IMR-90 (cell line): ENCODE results near the gene ALG11. TPM values are rescaled to one million over a fixed set of nuclear protein-coding genes. Genes with fewer than 3 reads are reported as not detected.

ENCODE experiments used
- ATAC-seq: fragments of 200-7000 bp; cut with Tn5 transposase; 2 replicates; pipeline ENCODE4 v1.9.1; 2020; ENCODE audit warnings: low read depth, mild to moderate bottlenecking, moderate library complexity
- BruUV-seq: library from RNA; stranded (reverse); fragments of 400-500 nt; replicated peaks from 2 replicates; lab custom pipeline; 2021; lab: Mats Ljungman, UMichigan
- CTCF ChIA-PET: fragments of 300-600 bp; formaldehyde crosslinking; extraction: SDS; loops from one replicate; lab custom pipeline; 2021; ENCODE audit warnings: antibody characterized with exemption; lab: Yijun Ruan, JAX
- POLR2A ChIA-PET: fragments of 300-600 bp; sonication (Branson Sonifier 250); formaldehyde crosslinking; loops from one replicate; lab custom pipeline; 2022; ENCODE audit warnings: antibody characterized with exemption; ENCODE audit not compliant: unreplicated experiment; lab: Charles Lee
- DNase-seq: peaks from one replicate; pipeline ENCODE4 v3.0.0; 2013
- H2AFZ ChIP-seq: replicated peaks from 2 replicates; pipeline ENCODE3; 2013; ENCODE audit warnings: low read length, mild to moderate bottlenecking; ENCODE audit not compliant: poor library complexity
- H2AK5ac ChIP-seq: 2 replicates; pipeline ENCODE4 v1.6.1; 2013; ENCODE audit warnings: low read depth, low read length, inconsistent platforms
- H2AK9ac ChIP-seq: replicated peaks from 2 replicates; pipeline ENCODE3; 2013; ENCODE audit warnings: mild to moderate bottlenecking, low read depth, low read length, moderate library complexity; ENCODE audit not compliant: poor library complexity
- H2BK120ac ChIP-seq: 2 replicates; pipeline ENCODE4 v1.6.1; 2013; ENCODE audit warnings: low read depth, low read length, inconsistent platforms
- H2BK15ac ChIP-seq: 3 replicates; pipeline ENCODE4 v1.6.1; 2013; ENCODE audit warnings: low read depth, low read length, inconsistent platforms
- H2BK20ac ChIP-seq: 2 replicates; pipeline ENCODE4 v1.6.1; 2013; ENCODE audit warnings: low read depth, mild to moderate bottlenecking, inconsistent platforms, low read length, moderate library complexity
- H2BK5ac ChIP-seq: 2 replicates; pipeline ENCODE4 v1.6.1; 2013; ENCODE audit warnings: mild to moderate bottlenecking, low read depth, low read length, inconsistent platforms; ENCODE audit not compliant: poor library complexity, severe bottlenecking
- H3K14ac ChIP-seq: replicated peaks from 2 replicates; pipeline ENCODE4 v1.6.1; 2013; ENCODE audit warnings: low read depth, low read length, inconsistent platforms
- H3K18ac ChIP-seq: 2 replicates; pipeline ENCODE4 v1.6.1; 2013; ENCODE audit warnings: low read depth, low read length, control low read depth
- H3K23ac ChIP-seq: 2 replicates; pipeline ENCODE4 v1.6.1; 2013; ENCODE audit warnings: low read depth, low read length, inconsistent platforms
- H3K27ac ChIP-seq: 2 replicates; pipeline ENCODE4 v1.5.1; 2013; ENCODE audit warnings: mild to moderate bottlenecking, control low read depth, low read length; ENCODE audit not compliant: insufficient read depth
- H3K27me3 ChIP-seq: 2 replicates; pipeline ENCODE4 v1.6.1; 2013; ENCODE audit warnings: low read length; ENCODE audit not compliant: control insufficient read depth, insufficient read depth
- H3K36me3 ChIP-seq: 2 replicates; pipeline ENCODE4 v1.6.1; 2013; ENCODE audit warnings: low read length, mixed read lengths; ENCODE audit not compliant: control insufficient read depth, insufficient read depth
- H3K4ac ChIP-seq: 2 replicates; pipeline ENCODE4 v1.6.1; 2013; ENCODE audit warnings: low read depth, low read length, inconsistent platforms
- H3K4me1 ChIP-seq: 2 replicates; pipeline ENCODE4 v1.6.1; 2013; ENCODE audit warnings: low read length, mixed read lengths; ENCODE audit not compliant: control insufficient read depth, insufficient read depth
- H3K4me2 ChIP-seq: 2 replicates; pipeline ENCODE4 v1.6.1; 2013; ENCODE audit warnings: low read depth, mild to moderate bottlenecking, control low read depth, low read length, moderate library complexity
- H3K4me3 ChIP-seq: 2 replicates; pipeline ENCODE4 v1.5.1; 2013; ENCODE audit warnings: low read depth, mild to moderate bottlenecking, control low read depth, low read length, moderate library complexity; ENCODE audit not compliant: insufficient read depth
- H3K56ac ChIP-seq: 2 replicates; pipeline ENCODE4 v1.6.1; 2013; ENCODE audit warnings: low read length, inconsistent platforms; ENCODE audit not compliant: insufficient read depth; ENCODE audit errors: extremely low read depth
- H3K79me1 ChIP-seq, 2 experiments: 2 replicates each; pipeline ENCODE4 v1.6.1; 2013; ENCODE audit warnings: low read length in 2 of 2, inconsistent platforms in 1 of 2, low read depth in 1 of 2
- H3K9ac ChIP-seq: 2 replicates; pipeline ENCODE4 v1.6.1; 2013; ENCODE audit warnings: low read depth, low read length, control low read depth
- H3K9me1 ChIP-seq: 2 replicates; pipeline ENCODE4 v1.6.1; 2013; ENCODE audit warnings: low read length, inconsistent platforms; ENCODE audit not compliant: insufficient read depth
- H3K9me3 ChIP-seq: 2 replicates; pipeline ENCODE4 v1.6.1; 2013; ENCODE audit warnings: low read length; ENCODE audit not compliant: control insufficient read depth, insufficient read depth
- H4K20me1 ChIP-seq: 2 replicates; pipeline ENCODE4 v1.6.1; 2013; ENCODE audit warnings: low read length, inconsistent platforms; ENCODE audit not compliant: insufficient read depth
- H4K5ac ChIP-seq: 2 replicates; pipeline ENCODE4 v1.6.1; 2013; ENCODE audit warnings: mild to moderate bottlenecking, low read depth, low read length, control low read depth
- H4K8ac ChIP-seq, 2 experiments: 2 replicates each; pipeline ENCODE4 v1.6.1; 2013; ENCODE audit warnings: low read depth in 2 of 2, low read length in 2 of 2, control low read depth in 1 of 2, inconsistent platforms in 1 of 2
- H4K91ac ChIP-seq: 2 replicates; pipeline ENCODE4 v1.6.1; 2013; ENCODE audit warnings: low read depth, low read length, inconsistent platforms; ENCODE audit not compliant: insufficient read depth
- BHLHE40 ChIP-seq: fragments of 150-350 bp; IDR thresholded peaks from 2 replicates; pipeline ENCODE4 v1.6.1; 2016; ENCODE audit warnings: mild to moderate bottlenecking, low read depth, low read length
- CEBPB ChIP-seq: IDR thresholded peaks from 2 replicates; pipeline ENCODE4 v1.6.1; 2012; ENCODE audit warnings: low read depth, low read length, improper control_type of control experiment
- CHD1 ChIP-seq: IDR thresholded peaks from 2 replicates; pipeline ENCODE4 v1.6.1; 2012; ENCODE audit warnings: low read depth, low read length, improper control_type of control experiment
- CTCF ChIP-seq: conservative IDR thresholded peaks from 2 replicates; pipeline ENCODE4 v1.5.1; 2012; ENCODE audit warnings: mild to moderate bottlenecking, low read depth, low read length, improper control_type of control experiment
- FOS ChIP-seq: fragments of 150-350 bp; IDR thresholded peaks from 2 replicates; pipeline ENCODE4 v1.6.1; 2016; ENCODE audit warnings: low read depth, low read length
- MAFK ChIP-seq: IDR thresholded peaks from 2 replicates; pipeline ENCODE4 v1.6.1; 2012; ENCODE audit warnings: low read depth, low read length, improper control_type of control experiment
- MAZ ChIP-seq: IDR thresholded peaks from 2 replicates; pipeline ENCODE4 v1.6.1; 2012; ENCODE audit warnings: low read depth, mild to moderate bottlenecking, low read length, improper control_type of control experiment, moderate library complexity, borderline replicate concordance
- MXI1 ChIP-seq: IDR thresholded peaks from 2 replicates; pipeline ENCODE4 v1.6.1; 2012; ENCODE audit warnings: low read depth, mild to moderate bottlenecking, low read length, moderate library complexity, borderline replicate concordance
- NFE2L2 ChIP-seq: fragments of 150-350 bp; IDR thresholded peaks from 2 replicates; pipeline ENCODE4 v1.6.1; 2016; ENCODE audit warnings: low read depth, mild to moderate bottlenecking, low read length
- POLR2A ChIP-seq: IDR thresholded peaks from 2 replicates; pipeline ENCODE4 v1.6.1; 2012; ENCODE audit warnings: mild to moderate bottlenecking, low read depth, low read length
- RAD21 ChIP-seq: IDR thresholded peaks from 2 replicates; pipeline ENCODE4 v1.6.1; 2012; ENCODE audit warnings: low read length, improper control_type of control experiment
- RCOR1 ChIP-seq: IDR thresholded peaks from 2 replicates; pipeline ENCODE4 v1.6.1; 2012; ENCODE audit warnings: mild to moderate bottlenecking, low read length, improper control_type of control experiment; ENCODE audit not compliant: insufficient replicate concordance
- RFX5 ChIP-seq: IDR thresholded peaks from 2 replicates; pipeline ENCODE4 v1.8.0; 2012; ENCODE audit warnings: low read depth, mild to moderate bottlenecking, low read length, moderate library complexity
- SMC3 ChIP-seq: fragments of 150-350 bp; IDR thresholded peaks from 2 replicates; pipeline ENCODE4 v1.6.1; 2016; ENCODE audit warnings: low read depth, mild to moderate bottlenecking, antibody characterized with exemption, low read length, moderate library complexity
- USF2 ChIP-seq: fragments of 150-350 bp; IDR thresholded peaks from 2 replicates; pipeline ENCODE4 v1.6.1; 2017; ENCODE audit warnings: mild to moderate bottlenecking, antibody characterized with exemption, low read length, low read depth
- WGBS, 2 experiments: methylation state at CpG; one replicate each; pipeline versions ENCODE4 v1.1.5 to v1.1.7; 2013; ENCODE audit warnings: missing lambda C conversion rate in 2 of 2; ENCODE audit not compliant: insufficient read length in 1 of 2; ENCODE audit errors: extremely low coverage in 2 of 2; 5-methylcytosine and 5-hydroxymethylcytosine counted together
- dilution Hi-C: fragments of 300-500 bp; cut with HindIII; formaldehyde crosslinking; loops from one replicate; pipeline ENCODE4 v1.14.3; 2018; ENCODE audit warnings: low sequenced_read_pairs; ENCODE audit not compliant: unreplicated experiment
- in situ Hi-C: fragments of 300-500 bp; cut with MboI; formaldehyde crosslinking; loops from 3 replicates; pipeline ENCODE4 v1.14.3; 2019; ENCODE audit warnings: low sequenced_read_pairs, inconsistent platforms, mixed read lengths
- intact Hi-C: fragments of 100-400 bp; cut with micrococcal nuclease; formaldehyde crosslinking; loops from 2 replicates; pipeline ENCODE4 v1.10.0; 2022
- polyA plus RNA-seq, 3 experiments: library from polyadenylated mRNA; depleted of rRNA; stranded (reverse); fragments of >200 nt; gene quantifications; 2 replicates each; pipeline ENCODE4 v1.2.3, GENCODE V29; 2012; ENCODE audit warnings: low replicate concordance in 1 of 3
- total RNA-seq: library from RNA; depleted of rRNA; stranded (reverse); fragments of >200 nt; gene quantifications from 2 replicates; pipeline ENCODE4 v1.2.3, GENCODE V29; 2012
- TF ChIP-seq, protein P1 (sequence below): fragments of 150-350 bp; IDR thresholded peaks from 2 replicates; pipeline ENCODE4 v1.6.1; 2016; ENCODE audit warnings: low read depth, mild to moderate bottlenecking, low read length, moderate library complexity, borderline replicate concordance

Gene ALG11
- total and polyA plus RNA-seq, 2 of the 4 experiments (the other 2 are of a cell fraction) = 10.0 to 12.7 TPM

GRCh38 chr13:52051400-52051799 is 39.2 kb downstream of the ALG11 start:
- Histone ChIP-seq H3K4me3 (no peak overlapping the region), H2BK15ac (no peak overlapping the region), H3K9me3 (no peaks in the 10 kb centered on the region), H3K27ac (no peak overlapping the region), H4K20me1 (no peaks in the 10 kb centered on the region), H2AK5ac (no peak overlapping the region), H3K4me2 (no peak overlapping the region), H4K91ac (no peak overlapping the region), H3K79me1 (no peaks in the 10 kb centered on the region), H3K4ac (no peak overlapping the region), H2BK5ac (no peak overlapping the region), H3K27me3 (no peaks in the 10 kb centered on the region), H3K36me3 (no peaks in the 10 kb centered on the region), H3K18ac (no peak overlapping the region), H2BK120ac (no peak overlapping the region), H3K9ac (no peak overlapping the region), H4K8ac (no peak overlapping the region), H2AFZ (no peak overlapping the region), H3K23ac (no peak overlapping the region), H4K5ac (no peak overlapping the region), H3K4me1 (no peaks in the 10 kb centered on the region), H2BK20ac (no peak overlapping the region), H3K56ac (no peak overlapping the region), H2AK9ac (no peak overlapping the region), H3K14ac (no peak overlapping the region), H3K9me1 (no peaks in the 10 kb centered on the region)
- dilution Hi-C loops (no loop called here), in situ Hi-C loops (loop anchor here (5.0 kb wide), 1 partner anchor 69 kb away; no protein-coding TSS in a partner anchor), intact Hi-C loops (no loop called here)
- DNase-seq = no peak
- ChIA-PET CTCF (no interaction called here), POLR2A (no interaction called here)
- no TSS peak for BruUV-seq
- ATAC-seq = no peak
- 67% methylated on average over 3 of the region's 7 CpGs; no CpG with 5 or more reads in 1 of the 2 experiments for WGBS, 2 experiments
- TF ChIP-seq MXI1 (no peak), POLR2A (no peak), USF2 (no peak), FOS (no peak), CHD1 (no peak), RAD21 (no peak), NFE2L2 (no peak), MAFK (no peak), BHLHE40 (no peak), CTCF (no peak), RCOR1 (no peak), SMC3 (no peak), CEBPB (no peak), MAZ (no peak), RFX5 (no peak)
- TF ChIP-seq, protein P1, sequence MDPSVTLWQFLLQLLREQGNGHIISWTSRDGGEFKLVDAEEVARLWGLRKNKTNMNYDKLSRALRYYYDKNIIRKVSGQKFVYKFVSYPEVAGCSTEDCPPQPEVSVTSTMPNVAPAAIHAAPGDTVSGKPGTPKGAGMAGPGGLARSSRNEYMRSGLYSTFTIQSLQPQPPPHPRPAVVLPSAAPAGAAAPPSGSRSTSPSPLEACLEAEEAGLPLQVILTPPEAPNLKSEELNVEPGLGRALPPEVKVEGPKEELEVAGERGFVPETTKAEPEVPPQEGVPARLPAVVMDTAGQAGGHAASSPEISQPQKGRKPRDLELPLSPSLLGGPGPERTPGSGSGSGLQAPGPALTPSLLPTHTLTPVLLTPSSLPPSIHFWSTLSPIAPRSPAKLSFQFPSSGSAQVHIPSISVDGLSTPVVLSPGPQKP = no peak
